Amniotic stem cell (primary cell): ENCODE measurements around the gene UBD.

ENCODE experiments used
- DNase-seq: peaks from one replicate; lab custom pipeline; 2025; lab: John Stamatoyannopoulos, UW

UBD gene

DNA sequence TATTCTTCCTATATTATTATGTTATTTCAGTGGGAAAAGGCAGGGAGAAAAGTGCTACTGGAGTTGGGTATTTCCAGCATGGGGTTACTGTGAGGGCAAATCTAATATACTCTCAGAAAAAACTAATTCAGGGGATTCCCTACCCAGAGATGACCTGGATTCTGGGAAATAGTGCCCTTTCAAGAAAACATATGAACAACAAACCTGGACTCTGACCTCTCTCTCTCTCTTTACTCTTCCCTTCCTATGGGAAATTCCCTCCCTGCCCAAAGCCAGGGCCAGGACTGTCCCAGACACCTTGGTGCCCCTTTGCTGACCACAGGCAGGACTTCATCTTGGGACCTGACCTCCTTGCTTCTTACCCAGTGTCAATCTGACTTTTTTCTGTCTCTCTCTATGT lies 1.6 kb upstream of the UBD start:
- no peak for DNase-seq

DNA sequence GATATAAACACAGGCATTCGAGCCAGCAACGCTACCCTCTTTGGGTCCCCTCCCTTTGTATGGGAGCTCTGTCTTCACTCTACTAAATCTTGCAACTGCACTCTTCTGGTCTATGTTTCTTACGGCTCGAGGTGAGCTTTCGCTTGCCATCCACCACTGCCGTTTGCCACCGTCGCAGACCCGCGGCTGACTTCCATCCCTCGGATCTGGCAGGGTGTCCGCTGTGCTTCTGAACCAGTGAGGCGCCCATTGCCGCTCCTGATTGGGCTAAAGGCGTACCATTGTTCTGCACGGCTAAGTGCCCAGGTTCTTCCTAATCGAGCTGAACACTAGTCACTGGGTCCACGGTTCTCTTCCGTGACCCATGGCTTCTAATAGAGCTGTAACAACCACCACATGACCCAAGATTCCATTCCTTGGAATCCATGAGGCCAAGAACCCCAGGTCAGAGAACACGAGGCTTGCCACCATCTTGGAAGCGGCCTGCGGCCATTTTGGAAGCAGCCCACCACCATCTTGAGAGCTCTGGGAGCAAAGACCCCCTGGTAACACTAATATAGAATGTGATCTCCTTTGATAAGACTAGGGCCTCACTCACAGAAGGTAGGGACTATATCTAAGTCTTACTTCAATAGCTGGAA lies 973 bp downstream of the UBD start:
- no peak for DNase-seq

DNA sequence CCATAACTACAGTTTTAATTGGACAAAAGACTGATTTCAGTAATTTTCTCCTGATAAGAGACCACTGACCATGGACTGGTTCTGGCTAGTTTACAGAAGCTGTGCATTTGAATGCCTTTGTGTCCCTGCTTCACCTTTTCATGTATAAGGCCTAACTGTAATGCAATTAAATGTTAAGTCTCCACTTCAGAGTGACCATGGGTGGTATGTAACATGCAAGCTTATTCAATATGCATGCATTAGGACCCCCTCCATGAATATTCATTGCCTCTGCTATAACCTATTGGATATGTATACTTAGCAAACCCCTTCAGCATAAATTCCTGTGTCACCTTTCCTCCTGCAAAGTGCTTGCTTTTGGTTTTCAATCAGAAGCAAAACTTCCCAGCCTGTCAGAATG lies 2.2 kb downstream of the UBD start:
- DNase-seq, result no peak

DNA sequence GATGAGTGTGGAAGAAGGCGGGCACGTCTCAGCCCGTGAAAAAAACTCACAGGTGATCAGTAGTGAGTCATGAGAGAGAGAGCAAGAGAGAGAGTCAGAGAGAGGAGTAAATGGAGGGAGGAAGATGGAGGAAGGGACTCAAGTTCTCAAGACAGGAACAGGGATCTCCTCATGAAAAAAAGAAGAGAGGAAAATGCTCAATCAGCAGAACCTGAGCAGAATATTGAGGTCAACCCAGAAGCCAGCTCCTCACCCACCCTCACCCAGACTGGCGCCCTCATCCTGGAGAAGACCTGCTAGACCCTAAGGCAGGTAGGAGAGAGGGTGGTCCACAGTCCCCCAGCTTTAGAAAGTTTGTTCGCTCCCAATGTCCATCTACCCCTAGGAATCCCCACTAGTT lies 4.8 kb downstream of the UBD start:
- DNase-seq, result no peak

DNA sequence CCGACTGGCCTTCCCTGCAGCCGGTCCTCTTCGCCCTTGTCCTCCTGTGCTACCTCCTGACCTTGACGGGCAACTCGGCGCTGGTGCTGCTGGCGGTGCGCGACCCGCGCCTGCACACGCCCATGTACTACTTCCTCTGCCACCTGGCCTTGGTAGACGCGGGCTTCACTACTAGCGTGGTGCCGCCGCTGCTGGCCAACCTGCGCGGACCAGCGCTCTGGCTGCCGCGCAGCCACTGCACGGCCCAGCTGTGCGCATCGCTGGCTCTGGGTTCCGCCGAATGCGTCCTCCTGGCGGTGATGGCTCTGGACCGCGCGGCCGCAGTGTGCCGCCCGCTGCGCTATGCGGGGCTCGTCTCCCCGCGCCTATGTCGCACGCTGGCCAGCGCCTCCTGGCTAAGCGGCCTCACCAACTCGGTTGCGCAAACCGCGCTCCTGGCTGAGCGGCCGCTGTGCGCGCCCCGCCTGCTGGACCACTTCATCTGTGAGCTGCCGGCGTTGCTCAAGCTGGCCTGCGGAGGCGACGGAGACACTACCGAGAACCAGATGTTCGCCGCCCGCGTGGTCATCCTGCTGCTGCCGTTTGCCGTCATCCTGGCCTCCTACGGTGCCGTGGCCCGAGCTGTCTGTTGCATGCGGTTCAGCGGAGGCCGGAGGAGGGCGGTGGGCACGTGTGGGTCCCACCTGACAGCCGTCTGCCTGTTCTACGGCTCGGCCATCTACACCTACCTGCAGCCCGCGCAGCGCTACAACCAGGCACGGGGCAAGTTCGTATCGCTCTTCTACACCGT lies 6.1 kb downstream of the UBD start:
- DNase-seq, result no peak

DNA sequence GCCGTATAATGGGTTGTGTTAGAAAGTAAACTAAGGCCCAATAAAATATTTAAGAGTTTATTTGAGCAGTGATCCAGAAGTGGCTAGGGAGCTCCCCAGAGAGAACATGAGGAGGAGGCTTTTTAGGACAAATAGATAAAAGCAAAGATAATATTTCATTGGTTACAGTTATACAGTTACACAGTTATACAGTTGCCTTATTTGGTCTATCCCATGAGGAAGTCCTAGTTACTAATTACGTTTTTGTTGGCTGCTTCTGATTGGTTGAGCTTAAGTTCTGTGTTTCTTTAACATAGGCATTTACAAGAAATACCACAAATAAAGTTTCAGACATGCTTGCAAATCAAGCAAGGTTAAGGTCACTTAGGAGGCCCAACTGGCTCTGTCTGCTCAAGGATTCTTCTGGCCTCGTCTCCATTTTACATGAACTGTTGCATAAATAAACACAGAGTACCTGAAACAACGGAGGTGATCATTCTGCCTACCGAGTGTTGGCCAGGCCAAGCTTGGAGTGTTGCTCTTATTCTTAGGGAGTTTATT lies 7.0 kb downstream of the UBD start:
- peak; percentile 31 for DNase-seq

DNA sequence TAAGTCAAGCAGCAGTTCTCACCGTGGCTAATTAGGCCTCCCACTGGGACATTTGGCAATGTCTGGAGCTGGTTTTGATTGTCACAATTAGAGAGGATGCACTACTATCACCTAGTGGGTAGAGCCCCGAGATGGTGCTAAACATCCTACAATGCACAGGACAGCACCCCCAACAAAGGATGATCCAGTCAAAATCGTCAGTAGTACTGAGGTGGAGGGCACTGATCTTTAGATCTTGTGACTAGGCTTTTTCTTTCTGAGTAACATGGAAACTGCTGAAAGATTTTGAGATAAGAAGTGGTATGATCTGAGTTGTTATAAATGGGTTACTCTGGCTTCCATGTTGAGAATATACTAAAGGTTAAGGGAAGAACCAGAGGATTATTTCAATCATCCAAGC lies 12.0 kb downstream of the UBD start:
- DNase-seq, result no peak

DNA sequence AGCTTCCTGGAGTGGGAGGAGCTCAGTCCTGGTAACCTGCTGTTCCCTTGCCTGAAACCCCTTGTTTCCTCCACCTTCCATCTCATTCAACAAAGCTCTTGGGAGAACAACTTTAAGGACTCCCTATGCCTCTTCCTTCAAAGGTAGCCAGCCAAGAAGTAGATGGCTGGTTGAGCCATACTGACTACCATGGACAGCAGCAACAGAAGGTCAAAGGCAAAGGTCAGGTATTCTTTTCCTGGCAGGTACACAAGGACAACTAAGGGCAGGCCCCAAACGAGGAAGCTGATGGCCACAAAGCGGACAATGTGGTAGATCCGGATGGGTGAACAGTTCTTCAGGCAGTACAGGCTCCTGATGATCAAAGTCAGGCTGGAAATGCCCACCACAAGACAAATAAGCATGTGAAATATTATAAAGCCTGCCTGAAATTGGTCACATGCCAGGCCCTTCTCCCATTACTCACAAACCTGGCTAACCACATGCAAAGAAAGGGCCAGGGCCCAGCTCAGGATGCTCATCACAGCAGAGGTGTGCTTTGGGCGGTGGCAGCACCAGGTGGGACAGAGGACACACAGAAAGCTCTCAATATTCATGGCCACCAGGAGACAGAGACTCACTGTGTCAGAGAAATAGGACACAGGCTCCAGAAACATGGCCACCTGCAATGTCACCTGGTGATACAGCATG lies 21.7 kb downstream of the UBD start:
- no peak for DNase-seq

DNA sequence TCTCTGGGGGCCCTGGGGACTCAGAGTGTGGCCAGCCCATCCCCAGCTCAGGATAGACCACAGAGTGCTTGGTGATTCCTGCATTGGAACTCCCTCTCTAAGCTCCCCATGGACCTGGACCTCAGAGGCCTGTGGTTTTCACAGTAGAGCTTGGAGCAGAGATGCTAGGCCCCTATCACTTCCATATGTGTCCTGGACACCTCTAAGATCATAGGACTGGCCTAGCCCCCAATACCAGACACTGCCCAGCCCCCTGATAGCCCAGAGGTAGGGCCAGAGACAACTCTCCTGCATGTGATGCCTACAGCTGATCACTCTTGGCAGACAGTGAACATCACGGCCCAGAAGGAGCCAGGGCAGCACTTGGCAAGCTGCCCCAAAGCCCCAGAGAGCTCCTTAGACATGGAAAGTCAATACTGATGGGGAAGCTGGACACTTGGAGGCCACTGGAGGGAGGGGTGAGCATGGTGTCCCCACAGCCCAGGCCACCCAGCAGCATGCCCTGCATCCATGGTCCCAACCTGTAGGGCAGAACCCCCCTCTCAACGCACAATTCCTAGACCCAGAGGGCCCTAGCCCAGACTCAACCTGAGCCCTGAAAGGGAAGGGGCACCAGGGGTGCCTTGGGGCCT lies 27.1 kb downstream of the UBD start:
- no peak for DNase-seq

DNA sequence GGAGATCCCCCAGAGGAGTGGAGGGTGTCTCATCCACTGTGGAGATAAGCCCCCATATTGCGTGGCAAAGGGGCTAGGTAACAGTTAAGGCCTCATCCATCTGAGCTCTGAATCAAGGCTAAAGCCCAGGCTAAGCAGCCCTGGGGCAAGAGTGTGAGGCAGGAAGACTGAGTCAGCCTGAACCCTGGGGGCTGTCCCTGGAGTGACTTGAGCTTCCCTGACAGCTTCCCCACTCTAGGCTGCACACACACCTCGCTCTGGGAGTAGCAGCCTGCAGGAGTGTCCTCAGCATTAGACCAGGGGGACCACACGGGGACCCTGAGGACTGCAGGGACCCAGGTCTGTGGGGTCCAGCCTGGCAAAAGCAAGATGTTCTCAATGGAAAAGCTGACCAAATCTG lies 27.9 kb downstream of the UBD start:
- no peak for DNase-seq

DNA sequence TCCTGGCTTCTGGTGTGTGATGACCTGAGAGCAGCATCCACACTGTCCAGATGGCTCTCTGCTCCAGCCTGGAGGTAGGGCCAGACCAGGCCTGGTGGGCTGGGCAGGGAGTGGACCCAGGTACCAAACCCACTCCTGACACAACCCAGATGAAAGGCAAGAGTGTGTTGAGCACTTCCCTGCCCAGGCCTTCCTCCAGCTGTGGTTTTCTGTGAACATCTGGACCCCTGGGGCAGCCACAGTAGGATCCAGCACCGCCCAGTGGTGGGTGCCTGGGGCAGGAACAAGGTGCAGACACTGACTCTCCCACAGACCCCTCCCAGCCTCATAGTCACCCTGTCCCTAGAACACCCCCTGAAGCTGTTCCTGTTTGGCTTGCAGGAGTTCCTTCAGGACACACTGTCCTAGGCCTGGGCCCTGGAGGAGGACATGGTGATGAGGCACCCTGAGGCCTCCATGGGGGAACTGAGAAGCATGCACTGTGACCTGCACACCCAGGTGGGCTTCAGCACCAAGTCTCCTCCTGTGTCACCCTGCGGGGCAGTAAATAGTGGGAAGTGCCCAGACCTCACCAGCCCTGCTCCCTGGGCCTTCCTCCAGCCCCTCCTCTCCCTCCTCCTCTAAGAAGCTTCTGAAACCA lies 28.7 kb downstream of the UBD start:
- no peak for DNase-seq

DNA sequence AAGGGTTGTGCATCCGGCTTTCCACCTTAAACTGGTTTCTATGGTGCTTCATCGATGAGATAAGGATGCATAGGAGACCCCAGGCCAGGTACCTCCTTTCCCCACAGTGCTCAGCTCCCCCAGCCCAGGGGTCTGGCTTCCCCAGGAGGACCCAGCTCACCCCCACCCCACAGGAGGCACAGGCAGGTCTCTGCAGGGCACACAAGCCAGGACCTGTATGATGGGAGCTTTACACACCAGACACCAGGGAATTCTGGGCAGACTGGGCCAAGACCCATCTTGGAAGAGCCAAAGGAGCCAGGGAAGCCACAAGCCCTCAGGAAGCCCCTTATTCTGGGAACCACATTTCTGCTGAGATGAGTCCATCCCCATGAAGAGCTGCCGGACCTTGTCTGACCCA lies 29.6 kb downstream of the UBD start:
- no peak for DNase-seq

DNA sequence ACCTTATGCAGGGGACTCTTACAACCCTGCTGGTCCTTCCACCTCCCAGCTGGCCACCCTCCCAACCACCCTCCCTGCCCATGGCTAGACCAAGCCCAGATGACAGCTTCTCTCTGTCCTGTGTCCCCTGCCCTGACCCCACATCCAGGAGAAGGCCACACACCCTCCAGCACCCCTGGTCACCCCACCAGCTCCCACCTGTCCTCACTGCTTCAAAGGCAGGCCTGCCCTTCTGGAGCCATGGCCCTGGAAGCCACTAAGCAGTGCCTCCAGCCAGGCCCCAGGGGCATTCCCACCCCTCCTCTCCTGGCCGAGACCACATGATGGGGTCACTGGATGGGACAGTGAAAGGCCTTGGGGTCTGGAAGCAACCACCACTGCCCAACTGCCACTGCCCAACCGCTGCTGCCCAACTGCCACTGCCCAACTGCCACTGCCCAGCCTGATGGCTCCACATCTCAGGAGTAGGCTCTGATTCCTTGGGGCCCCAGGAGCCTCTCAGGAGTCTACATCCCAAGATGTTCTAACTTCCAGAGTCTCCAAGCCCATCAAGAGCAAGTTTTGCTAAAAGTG lies 30.5 kb downstream of the UBD start:
- DNase-seq, result no peak

DNA sequence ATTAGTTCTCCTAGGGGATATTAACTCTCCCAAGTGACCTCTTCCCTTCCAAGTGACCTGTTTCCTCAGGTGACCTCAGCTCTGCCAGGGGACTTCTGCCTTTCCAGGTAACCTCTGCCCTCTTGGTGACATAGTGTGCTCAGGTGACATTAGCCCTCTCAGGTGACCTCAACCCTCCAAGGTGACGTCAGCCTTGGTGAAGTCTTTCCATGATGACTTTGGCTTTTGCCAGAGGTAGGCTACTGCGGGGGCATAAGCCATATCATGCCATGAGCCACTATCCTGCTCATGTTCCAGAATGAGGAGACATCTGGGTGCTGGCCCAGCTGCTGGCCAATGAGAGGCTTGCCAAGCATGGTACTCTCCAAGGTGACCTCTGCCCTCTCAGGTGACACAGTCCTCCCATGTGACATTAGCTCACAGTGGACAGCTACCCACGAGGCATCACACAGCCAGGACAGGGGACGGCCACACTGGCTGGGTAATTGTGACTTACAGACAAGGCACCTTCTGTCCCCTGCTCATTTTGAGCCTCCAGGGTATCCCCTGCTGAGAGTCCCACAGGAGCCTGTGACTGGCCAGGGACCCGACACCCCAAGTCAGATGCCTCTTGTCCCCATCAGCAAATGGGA lies 31.1 kb downstream of the UBD start:
- no peak for DNase-seq

DNA sequence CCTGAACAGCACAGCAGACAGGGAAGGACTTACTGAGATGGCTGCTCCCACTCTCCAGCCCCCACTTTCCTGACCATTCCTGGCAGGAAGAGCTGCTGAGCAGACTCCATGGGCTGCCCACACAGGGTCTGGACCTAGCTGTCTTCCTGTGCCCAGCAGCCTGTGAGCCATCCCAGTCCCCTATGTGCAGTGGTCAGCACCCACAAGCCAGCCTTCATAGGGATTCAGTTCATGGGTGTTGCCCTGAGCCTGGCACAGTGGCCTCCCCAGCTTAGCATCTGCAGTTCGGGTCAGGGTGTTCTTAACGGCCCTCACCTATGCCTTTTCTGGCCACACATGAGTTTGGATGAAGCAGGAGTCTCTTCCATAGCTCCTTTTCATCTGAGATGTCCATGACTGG lies 32.0 kb downstream of the UBD start:
- DNase-seq, result no peak

DNA sequence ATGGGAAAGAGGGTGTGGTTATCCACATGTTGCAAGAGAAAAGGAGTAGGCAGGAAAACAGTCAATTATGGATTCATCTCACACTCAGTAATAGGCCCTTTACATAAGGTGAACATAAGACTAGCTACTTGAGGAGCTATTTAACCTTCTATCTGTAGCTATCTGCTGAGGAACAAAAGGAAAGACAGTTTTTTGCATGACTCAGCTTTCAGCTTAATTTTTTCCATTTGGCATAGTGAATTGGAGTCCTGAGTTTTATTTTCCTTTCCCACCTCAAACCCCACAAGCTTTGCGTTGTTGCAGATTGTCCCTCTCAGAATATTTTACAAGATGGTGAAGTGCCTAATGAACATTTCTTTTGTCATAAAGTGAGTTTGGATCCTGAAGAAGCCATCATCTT lies 32.4 kb downstream of the UBD start:
- DNase-seq, result no peak

DNA sequence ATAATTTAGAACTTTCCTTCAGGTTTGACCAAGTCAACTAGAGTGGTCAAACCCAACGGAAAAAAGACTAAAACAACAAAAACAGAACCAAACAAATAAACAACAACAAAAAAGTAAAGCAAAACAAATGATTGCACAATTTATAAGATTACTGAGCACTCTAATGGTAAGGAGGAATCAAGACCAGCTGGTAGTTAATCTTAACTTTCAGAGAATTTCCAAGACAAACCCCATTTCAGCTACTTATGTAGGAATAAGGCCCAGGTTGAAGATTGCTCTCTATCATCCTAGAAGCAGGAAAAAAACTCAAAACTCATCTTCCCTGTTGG lies 34.3 kb downstream of the UBD start:
- DNase-seq, result no peak

DNA sequence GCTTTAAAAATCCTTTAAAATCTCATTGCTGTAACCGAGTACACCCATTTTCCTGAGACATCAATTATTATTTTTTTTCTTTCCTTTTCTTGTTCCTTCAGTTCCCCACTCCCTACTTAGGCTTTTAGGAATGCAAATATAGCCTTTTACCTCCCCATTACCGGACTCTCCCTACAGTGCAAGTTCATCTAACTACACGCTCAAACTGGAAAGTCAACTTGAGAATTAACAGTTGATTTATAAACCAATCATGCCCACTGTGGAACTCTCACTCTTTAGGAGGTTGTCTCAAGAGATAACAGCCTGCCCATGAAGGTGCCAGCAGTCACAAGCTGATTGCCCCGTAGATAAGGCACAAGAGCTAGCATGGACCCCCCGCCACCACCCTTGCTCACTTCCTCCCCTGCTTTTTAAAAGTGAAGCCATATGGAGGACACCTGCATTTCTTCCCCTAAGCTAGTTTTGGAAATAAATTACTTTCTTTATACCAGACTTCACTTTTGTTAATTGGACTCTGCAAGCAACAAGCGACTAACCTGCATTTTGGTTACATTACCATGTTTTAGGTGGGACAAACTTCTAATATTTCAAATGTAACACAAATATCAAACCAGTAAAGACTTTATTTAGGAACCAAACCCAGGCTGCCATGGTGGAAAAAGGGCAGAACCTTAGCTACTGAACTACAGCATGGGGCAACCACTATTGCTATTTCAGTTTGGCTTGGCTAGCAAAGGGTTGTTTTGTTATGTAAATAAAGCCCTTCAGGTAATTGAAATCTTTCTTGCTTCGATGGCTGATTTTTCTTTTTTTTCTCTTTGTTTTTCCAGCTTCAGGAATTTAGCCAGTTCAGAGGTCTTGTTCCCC lies 34.9 kb downstream of the UBD start:
- no peak for DNase-seq

DNA sequence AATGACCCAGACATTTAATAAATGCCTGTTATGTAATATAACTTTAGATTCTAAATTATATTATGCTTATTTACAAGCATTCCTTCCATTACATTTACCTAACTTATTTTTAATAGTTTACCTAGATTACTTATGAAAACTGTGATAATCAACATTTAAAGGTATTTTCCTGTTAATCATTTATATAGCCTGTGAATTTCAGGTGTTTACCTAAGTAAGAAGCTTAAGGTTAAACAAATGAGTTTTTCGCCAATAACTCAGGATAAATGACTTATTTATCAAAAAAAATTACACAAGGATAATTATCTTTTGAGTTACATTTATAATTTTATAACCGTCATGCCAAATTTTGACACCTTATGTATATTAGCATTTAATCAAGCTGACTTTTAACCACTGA lies 35.5 kb downstream of the UBD start:
- DNase-seq, result no peak

DNA sequence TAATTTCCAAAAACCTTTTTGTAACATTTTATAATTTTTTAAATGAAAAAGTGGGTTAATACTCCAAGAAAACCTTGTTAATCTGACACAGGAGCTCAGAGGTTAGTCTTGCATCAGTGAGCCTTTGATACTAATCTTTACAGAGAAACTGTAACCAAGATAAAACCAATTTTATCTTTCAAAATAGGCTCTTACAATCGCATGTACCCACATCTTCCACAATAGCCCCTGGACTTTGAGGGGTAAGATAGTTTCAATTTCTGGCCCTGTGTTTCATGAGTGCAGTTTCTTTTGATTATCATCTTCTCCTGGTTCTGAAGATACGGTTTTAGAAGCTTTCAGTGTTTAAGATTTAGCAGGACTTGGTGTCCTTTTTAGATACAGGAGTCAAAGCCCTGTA lies 37.3 kb downstream of the UBD start:
- no peak for DNase-seq
